Endodermal cell (in vitro differentiated cells): ENCODE measurements around the gene EBPL. TPM values are rescaled to one million over a fixed set of nuclear protein-coding genes. Genes with fewer than 3 reads are reported as not detected.

Experiments
- DNase-seq: peaks from one replicate; pipeline ENCODE4 v3.0.0-alpha.2; 2017
- H3K27ac ChIP-seq: 2 replicates; pipeline ENCODE4 v1.5.1; 2013; ENCODE audit warnings: mild to moderate bottlenecking, low read depth, low read length, moderate library complexity
- H3K27me3 ChIP-seq: 2 replicates; pipeline ENCODE4 v1.6.1; 2013; ENCODE audit warnings: mild to moderate bottlenecking, low read length, moderate library complexity; ENCODE audit not compliant: insufficient read depth, control insufficient read depth, poor library complexity, severe bottlenecking
- H3K36me3 ChIP-seq: 2 replicates; pipeline ENCODE4 v1.7.0; 2013; ENCODE audit warnings: mild to moderate bottlenecking, low read length, moderate library complexity; ENCODE audit not compliant: control insufficient read depth, insufficient read depth
- H3K4me1 ChIP-seq: one replicate; pipeline ENCODE4 v1.7.0; 2013; ENCODE audit warnings: low read length; ENCODE audit not compliant: control insufficient read depth, insufficient read depth
- H3K4me3 ChIP-seq: 2 replicates; pipeline ENCODE4 v1.5.1; 2013; ENCODE audit warnings: mild to moderate bottlenecking, low read length, moderate library complexity
- H3K9ac ChIP-seq: 2 replicates; pipeline ENCODE4 v1.6.1; 2013; ENCODE audit warnings: mild to moderate bottlenecking, low read length, moderate library complexity; ENCODE audit not compliant: poor library complexity, severe bottlenecking; ENCODE audit errors: extremely low read depth
- H3K9me3 ChIP-seq: 2 replicates; pipeline ENCODE4 v1.6.1; 2013; ENCODE audit warnings: mild to moderate bottlenecking, low read length, moderate library complexity; ENCODE audit not compliant: control insufficient read depth
- H3K27ac Mint-ChIP-seq: 2 replicates; pipeline ENCODE4 v1.8.0; 2020; ENCODE audit warnings: mixed read lengths
- H3K27me3 Mint-ChIP-seq: 2 replicates; pipeline ENCODE4 v1.8.0; 2021; ENCODE audit warnings: mild to moderate bottlenecking, mixed read lengths; ENCODE audit not compliant: insufficient read depth
- H3K36me3 Mint-ChIP-seq: 2 replicates; pipeline ENCODE4 v1.8.0; 2020; ENCODE audit warnings: low read depth, mixed read lengths
- H3K4me1 Mint-ChIP-seq: 2 replicates; pipeline ENCODE4 v1.8.0; 2020; ENCODE audit warnings: mixed read lengths
- H3K4me3 Mint-ChIP-seq: 2 replicates; pipeline ENCODE4 v1.8.0; 2020; ENCODE audit warnings: mild to moderate bottlenecking, moderate library complexity, mixed read lengths
- H3K9me3 Mint-ChIP-seq: 2 replicates; pipeline ENCODE4 v1.8.0; 2020; ENCODE audit warnings: mild to moderate bottlenecking, mixed read lengths
- CTCF ChIP-seq: fragments of 200-600 bp; sonication (generic); conservative IDR thresholded peaks from 2 replicates; pipeline ENCODE4 v1.5.0; 2021; ENCODE audit warnings: antibody characterized with exemption, mild to moderate bottlenecking
- WGBS, 2 experiments: methylation state at CpG; one replicate each; pipeline versions ENCODE4 v1.1.5 to v1.1.7; 2013; ENCODE audit warnings: missing lambda C conversion rate in 2 of 2, mixed read lengths in 1 of 2; ENCODE audit not compliant: insufficient coverage in 1 of 2, insufficient read length in 1 of 2; 5-methylcytosine and 5-hydroxymethylcytosine counted together
- total RNA-seq, 2 donors: library from RNA; stranded (reverse); fragmentation: NEBNext Ultra II Directional in 1 of 2; extraction: Animal tissue kit (Norgen Biotek cat#: 25700) in 1 of 2; gene quantifications; 2 replicates in 1 of 2; 3 replicates in 1 of 2; pipeline ENCODE4 v1.2.1, GENCODE V29; 2021

Gene EBPL
- total RNA-seq, 2 donors from 2014 or later, result 60.2 to 85.2 TPM

- no peaks in the 10 kb centered on the region for H3K9me3 Mint-ChIP-seq
- no peak overlapping the region for H3K4me3 Mint-ChIP-seq
- peaks cover 33% of the 10 kb centered on the region for H3K4me1 Mint-ChIP-seq
- TF ChIP-seq CTCF, result no peak
- peaks cover 6% of the 10 kb centered on the region for H3K36me3 ChIP-seq
- 74 to 77% methylated on average over 4 to 9 of the region's 9 CpGs for WGBS, 2 experiments
- no peak overlapping the region for H3K27ac ChIP-seq
- H3K27me3 ChIP-seq, result no peaks in the 10 kb centered on the region
- no peaks in the 10 kb centered on the region for H3K9me3 ChIP-seq
- H3K36me3 Mint-ChIP-seq, result peaks cover 27% of the 10 kb centered on the region
- peak; percentile 70 for DNase-seq
- H3K4me3 ChIP-seq, result peak overlapping the region; percentile 0
- H3K9ac ChIP-seq, result no peak overlapping the region
- H3K4me1 ChIP-seq, result peaks cover 11% of the 10 kb centered on the region
- H3K27ac Mint-ChIP-seq, result peak overlapping the region; percentile 83
- no peaks in the 10 kb centered on the region for H3K27me3 Mint-ChIP-seq
Observed at GRCh38 chr13:49657241-49657641, 34.0 kb downstream of the EBPL start.

GRCh38 chr13:49655906-49656305 lies 35.4 kb downstream of the EBPL start:
- WGBS, 2 experiments, result 88% methylated on average over 3 of the region's 3 CpGs; no CpG with 5 or more reads in 1 of the 2 experiments
- no peak for DNase-seq

DNA sequence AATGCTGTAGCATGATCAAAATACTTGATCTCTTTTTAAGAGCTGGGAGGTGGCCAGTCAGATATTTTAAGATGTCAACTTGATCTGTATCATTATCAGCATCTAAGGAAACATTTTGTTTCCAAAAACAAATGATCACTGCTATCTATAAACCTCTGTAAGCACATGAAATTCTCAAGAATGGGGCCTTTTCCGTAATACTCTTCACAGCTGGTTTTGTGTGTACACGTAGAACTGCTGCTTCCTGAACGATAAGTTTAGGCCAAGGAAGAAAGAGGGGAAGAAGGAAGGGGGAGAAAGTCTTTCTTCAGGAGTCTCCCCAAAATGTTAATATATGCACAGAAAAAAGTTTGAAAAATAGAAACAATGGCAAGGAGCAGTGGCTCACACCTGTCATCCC lies 37.3 kb downstream of the EBPL start:
- H3K27ac Mint-ChIP-seq, result no peak overlapping the region
- DNase-seq, result no peak
- no peak overlapping the region for H3K9ac ChIP-seq
- H3K9me3 Mint-ChIP-seq, result no peaks in the 10 kb centered on the region
- WGBS, 2 experiments, result 93 to 97% methylated on average over 2 to 3 of the region's 3 CpGs
- no peak overlapping the region for H3K27ac ChIP-seq
- H3K4me3 ChIP-seq, result no peak overlapping the region
- peaks cover 6% of the 10 kb centered on the region for H3K4me1 ChIP-seq
- peaks cover 10% of the 10 kb centered on the region for H3K36me3 Mint-ChIP-seq
- no peaks in the 10 kb centered on the region for H3K27me3 Mint-ChIP-seq
- H3K4me3 Mint-ChIP-seq, result no peak overlapping the region
- TF ChIP-seq CTCF, result no peak
- no peaks in the 10 kb centered on the region for H3K9me3 ChIP-seq
- no peaks in the 10 kb centered on the region for H3K27me3 ChIP-seq
- H3K36me3 ChIP-seq, result no peaks in the 10 kb centered on the region
- H3K4me1 Mint-ChIP-seq, result peaks cover 25% of the 10 kb centered on the region

More at GRCh38 chr13:49655906-49656305, 35.4 kb downstream of the EBPL start:
- Histone ChIP-seq H3K27ac (no peak overlapping the region), H3K4me1 (peaks cover 11% of the 10 kb centered on the region), H3K9ac (no peak overlapping the region), H3K27me3 (no peaks in the 10 kb centered on the region), H3K9me3 (no peaks in the 10 kb centered on the region), H3K36me3 (peaks cover 4% of the 10 kb centered on the region), H3K4me3 (no peak overlapping the region)
- H3K36me3 Mint-ChIP-seq, result peaks cover 15% of the 10 kb centered on the region
- H3K9me3 Mint-ChIP-seq, result no peaks in the 10 kb centered on the region
- no peaks in the 10 kb centered on the region for H3K27me3 Mint-ChIP-seq
- no peak overlapping the region for H3K27ac Mint-ChIP-seq
- TF ChIP-seq CTCF, result no peak
- H3K4me3 Mint-ChIP-seq, result no peak overlapping the region
- peaks cover 33% of the 10 kb centered on the region for H3K4me1 Mint-ChIP-seq
